Vagina (tissue), 2 donors: ENCODE measurements around the gene LAMA2.

Experiments used
- CTCF ChIP-seq, 3 experiments: fragments of 450-650 bp in 2 of 3; fragments of 200-600 bp in 1 of 3; sonication (generic) in 1 of 3; IDR thresholded peaks; one replicate each; pipeline ENCODE4 v1.5.1; 2017 to 2019; ENCODE audit warnings: antibody characterized with exemption in 3 of 3, mild to moderate bottlenecking in 2 of 3, moderate library complexity in 2 of 3
- POLR2A ChIP-seq, 2 donors: fragments of 450-650 bp; IDR thresholded peaks; one replicate each; pipeline ENCODE4 v1.6.1; 2017; ENCODE audit warnings: antibody characterized with exemption in 2 of 2, mild to moderate bottlenecking in 2 of 2, moderate library complexity in 2 of 2
- POLR2AphosphoS5 ChIP-seq, 2 donors: sonication (generic); formaldehyde crosslinking; IDR thresholded peaks; one replicate each; pipeline ENCODE4 v1.9.0; 2017; ENCODE audit warnings: antibody characterized with exemption in 2 of 2, mild to moderate bottlenecking in 2 of 2, low read depth in 1 of 2; ENCODE audit not compliant: insufficient read depth in 1 of 2

- TF ChIP-seq CTCF (IDR thresholded peaks at IDR 0.05) (no peak), POLR2A (IDR thresholded peaks at IDR 0.05) (no peak), POLR2AphosphoS5 (IDR thresholded peaks at IDR 0.05; ENCODE audit: insufficient read depth in 1 of 2, low read depth in 1 of 2) (no peak)
Observed at GRCh38 chr6:129217701-129218100, 334.8 kb downstream of the LAMA2 start.
